Bronchial epithelial cell (primary cell): ENCODE results near the gene SCN7A. TPM values are rescaled to one million over a fixed set of nuclear protein-coding genes. Genes with fewer than 3 reads are reported as not detected.

Experiments used
- DNase-seq: peaks from one replicate; pipeline ENCODE4 v3.0.0-alpha.2; 2010; ENCODE audit warnings: low read depth
- FAIRE-seq: peaks from 2 replicates; lab custom pipeline; 2011; peaks lifted over from hg19 to GRCh38; lab: Jason Lieb, UNC
- H3K27me3 ChIP-seq: 2 replicates; pipeline ENCODE4 v1.5.1; 2011; ENCODE audit warnings: low read length; ENCODE audit not compliant: control insufficient read depth, insufficient read depth
- H3K36me3 ChIP-seq: 2 replicates; pipeline ENCODE4 v1.5.1; 2011; ENCODE audit warnings: low read length; ENCODE audit not compliant: control insufficient read depth, insufficient read depth
- H3K4me3 ChIP-seq: 2 replicates; pipeline ENCODE4 v1.5.1; 2011; ENCODE audit warnings: mild to moderate bottlenecking, low read depth, low read length, control low read depth
- CTCF ChIP-seq: IDR thresholded peaks from 2 replicates; pipeline ENCODE4 v1.5.1; 2011; ENCODE audit warnings: mild to moderate bottlenecking, moderate library complexity, low read length, control low read depth, inconsistent platforms; ENCODE audit not compliant: insufficient read depth, severe bottlenecking
- total RNA-seq: library from RNA; depleted of rRNA; stranded (reverse); fragments of >200 nt; gene quantifications from 2 replicates; pipeline ENCODE4 v1.2.1, GENCODE V29; 2014

SCN7A gene
- total RNA-seq, 1 donor from 2014 or later = not detected

GRCh38 chr2:166419616-166419934, 74.5 kb downstream of the SCN7A start:
- DNase-seq (peak; percentile 50), FAIRE-seq (no peak)
- Histone ChIP-seq H3K4me3 (no peak overlapping the region), H3K27me3 (no peaks in the 10 kb centered on the region), H3K36me3 (no peaks in the 10 kb centered on the region)
- peak; percentile 35 for TF ChIP-seq CTCF

- no peak for TF ChIP-seq CTCF
- H3K4me3 ChIP-seq = no peak overlapping the region
- no peaks in the 10 kb centered on the region for H3K36me3 ChIP-seq
- no peaks in the 10 kb centered on the region for H3K27me3 ChIP-seq
- FAIRE-seq (no peak), DNase-seq (no peak)
Observed at GRCh38 chr2:166418853-166419615, 75.0 kb downstream of the SCN7A start.

GRCh38 chr2:166417669-166418068, 76.4 kb downstream of the SCN7A start:
- Histone ChIP-seq H3K27me3 (no peaks in the 10 kb centered on the region), H3K4me3 (no peak overlapping the region), H3K36me3 (no peaks in the 10 kb centered on the region)
- DNase-seq (peak; percentile 56), FAIRE-seq (no peak)
- no peak for TF ChIP-seq CTCF

GRCh38 chr2:166413255-166413654, 80.8 kb downstream of the SCN7A start:
- TF ChIP-seq CTCF = no peak
- DNase-seq (peak; percentile 13), FAIRE-seq (no peak)
- Histone ChIP-seq H3K27me3 (no peaks in the 10 kb centered on the region), H3K36me3 (no peaks in the 10 kb centered on the region), H3K4me3 (no peak overlapping the region)

- H3K27me3 ChIP-seq = no peaks in the 10 kb centered on the region
- TF ChIP-seq CTCF = no peak
- peak; percentile 67 for DNase-seq
- H3K4me3 ChIP-seq = no peak overlapping the region
- no peaks in the 10 kb centered on the region for H3K36me3 ChIP-seq
- FAIRE-seq = no peak
Observed at GRCh38 chr2:166411473-166412230, 82.4 kb downstream of the SCN7A start.
